ENCODE measurements around the gene PCGF3.
"Not testable (repeated sequence)": the region's sequence is repeated elsewhere in the genome, so short reads cannot be mapped to it uniquely, and the experiment has no call there.

The PCGF3 gene

DNA sequence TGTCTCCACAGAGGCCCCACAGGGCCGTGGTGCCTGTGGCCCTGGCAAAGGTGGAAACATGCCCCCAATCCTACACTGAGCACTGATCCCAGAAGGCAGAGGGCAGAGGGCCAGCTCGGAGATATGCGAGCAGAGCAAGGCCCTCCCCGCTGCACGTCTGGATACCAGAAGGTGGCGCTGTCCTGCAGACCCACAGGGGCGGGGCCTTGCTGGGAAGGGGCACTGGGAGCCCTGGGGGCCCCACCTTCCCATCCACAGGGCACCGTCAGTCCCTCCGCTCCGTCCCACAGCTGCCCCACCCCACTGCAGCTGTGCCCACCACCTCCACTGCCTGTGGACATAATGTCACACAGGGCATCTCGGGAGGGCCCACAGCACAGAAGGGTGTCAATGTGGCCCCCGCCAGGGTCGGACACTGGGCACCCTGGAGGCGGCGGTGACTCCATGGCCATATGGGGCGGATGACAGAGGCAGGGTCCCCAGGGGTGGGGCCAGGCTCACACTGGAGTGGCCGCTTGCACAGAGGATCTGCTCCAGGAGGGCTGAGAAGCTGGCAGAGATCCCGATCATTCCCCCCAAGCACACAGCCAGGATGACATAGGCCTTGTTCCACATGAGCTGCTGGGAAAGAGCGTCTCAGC lies 21.5 kb upstream of the PCGF3 start:
- DNase-seq = peak; percentile 56

- DNase-seq = no peak
Measured at GRCh38 chr4:684623-685327, 20.9 kb upstream of the PCGF3 start.

DNA sequence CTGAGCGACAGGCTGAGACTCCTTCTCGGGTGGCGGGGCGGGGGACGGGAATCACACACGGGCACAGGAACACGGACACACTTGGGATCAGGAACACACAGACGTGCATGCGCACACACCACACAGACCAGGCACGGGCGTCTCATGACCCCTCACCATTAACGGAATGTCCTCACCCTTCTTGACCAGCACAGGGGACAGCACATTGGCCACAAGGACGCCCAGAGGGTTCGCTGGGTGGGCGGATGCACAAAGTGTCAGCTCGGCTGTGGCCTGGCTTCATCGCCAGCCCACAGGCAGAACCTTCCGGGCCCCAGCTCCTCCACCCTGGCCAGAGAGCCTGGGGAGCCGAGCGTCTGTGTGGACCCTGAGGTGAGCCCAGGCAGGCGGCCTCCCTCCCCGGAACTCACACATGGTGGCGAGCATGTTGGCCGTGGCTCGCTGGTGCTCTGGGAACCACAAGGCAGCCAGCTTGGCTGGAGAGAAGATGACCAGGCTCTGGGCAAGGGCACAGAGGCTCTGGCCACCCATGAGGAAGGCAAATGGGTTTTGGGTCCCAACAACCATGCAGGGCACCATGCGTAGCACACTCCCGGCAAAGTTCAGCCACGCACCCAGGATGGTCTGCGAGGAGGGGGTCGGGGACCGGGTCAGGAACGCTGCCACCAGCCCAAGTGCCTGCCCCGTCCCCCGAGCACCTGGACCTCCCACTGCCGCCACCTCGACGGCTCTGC lies 19.8 kb upstream of the PCGF3 start:
- no peak for DNase-seq

- DNase-seq = no peak
Measured at GRCh38 chr4:686413-687040, 19.1 kb upstream of the PCGF3 start.

GRCh38 chr4:687048-687970 lies 18.3 kb upstream of the PCGF3 start:
- DNase-seq = no peak

GRCh38 chr4:687971-688853 lies 17.4 kb upstream of the PCGF3 start:
- no peak for DNase-seq

- DNase-seq = no peak
Measured at GRCh38 chr4:688854-689681, 16.6 kb upstream of the PCGF3 start, which contains the start of gene SLC49A3. Gene SLC49A3 (minus strand): TSS chr4:689151. CDS start chr4:689127, 24 bp downstream.

GRCh38 chr4:689723-690122 lies 15.9 kb upstream of the PCGF3 start:
- no peak for DNase-seq

GRCh38 chr4:692771-693554 lies 12.7 kb upstream of the PCGF3 start:
- no peak for DNase-seq

- DNase-seq = not testable (repeated sequence)
Measured at GRCh38 chr4:694341-694940, 11.2 kb upstream of the PCGF3 start.

GRCh38 chr4:699816-700580 lies 5.6 kb upstream of the PCGF3 start:
- no peak for DNase-seq

DNA sequence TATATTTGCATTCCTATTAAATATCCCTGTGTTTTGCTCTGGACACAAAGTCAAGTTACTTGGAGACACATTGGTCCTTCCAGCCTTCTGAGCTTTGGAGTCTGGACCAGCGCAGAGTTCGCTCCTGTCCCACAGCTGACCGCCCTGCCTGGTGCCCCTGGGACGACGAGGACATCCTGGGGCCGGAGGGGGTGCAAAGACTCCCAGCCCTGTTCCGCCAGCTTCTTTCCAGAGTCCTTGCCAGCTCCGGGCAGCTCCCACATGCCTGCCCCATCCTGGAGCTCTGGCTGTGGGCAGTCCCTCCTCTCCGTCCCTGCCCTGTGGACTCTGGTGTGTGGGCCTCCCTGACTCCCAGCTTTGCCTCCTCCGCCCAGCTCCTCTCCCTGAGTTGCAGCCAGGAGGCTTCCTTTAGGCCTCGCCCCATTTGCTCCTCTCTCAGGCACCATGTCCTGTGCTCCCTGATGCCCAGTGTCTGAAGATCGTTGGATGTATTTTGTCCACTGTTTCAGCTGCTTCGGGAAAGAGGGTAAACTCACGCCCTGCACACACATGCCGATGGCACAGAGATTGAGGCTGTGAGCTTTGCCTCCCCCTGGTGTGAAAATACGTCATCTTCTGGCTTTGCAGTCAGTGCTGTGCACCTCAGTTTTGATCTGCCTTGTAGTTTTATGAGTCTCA lies 4.9 kb upstream of the PCGF3 start:
- DNase-seq = no peak

GRCh38 chr4:702618-703048 lies 3.0 kb upstream of the PCGF3 start:
- DNase-seq = no peak

DNA sequence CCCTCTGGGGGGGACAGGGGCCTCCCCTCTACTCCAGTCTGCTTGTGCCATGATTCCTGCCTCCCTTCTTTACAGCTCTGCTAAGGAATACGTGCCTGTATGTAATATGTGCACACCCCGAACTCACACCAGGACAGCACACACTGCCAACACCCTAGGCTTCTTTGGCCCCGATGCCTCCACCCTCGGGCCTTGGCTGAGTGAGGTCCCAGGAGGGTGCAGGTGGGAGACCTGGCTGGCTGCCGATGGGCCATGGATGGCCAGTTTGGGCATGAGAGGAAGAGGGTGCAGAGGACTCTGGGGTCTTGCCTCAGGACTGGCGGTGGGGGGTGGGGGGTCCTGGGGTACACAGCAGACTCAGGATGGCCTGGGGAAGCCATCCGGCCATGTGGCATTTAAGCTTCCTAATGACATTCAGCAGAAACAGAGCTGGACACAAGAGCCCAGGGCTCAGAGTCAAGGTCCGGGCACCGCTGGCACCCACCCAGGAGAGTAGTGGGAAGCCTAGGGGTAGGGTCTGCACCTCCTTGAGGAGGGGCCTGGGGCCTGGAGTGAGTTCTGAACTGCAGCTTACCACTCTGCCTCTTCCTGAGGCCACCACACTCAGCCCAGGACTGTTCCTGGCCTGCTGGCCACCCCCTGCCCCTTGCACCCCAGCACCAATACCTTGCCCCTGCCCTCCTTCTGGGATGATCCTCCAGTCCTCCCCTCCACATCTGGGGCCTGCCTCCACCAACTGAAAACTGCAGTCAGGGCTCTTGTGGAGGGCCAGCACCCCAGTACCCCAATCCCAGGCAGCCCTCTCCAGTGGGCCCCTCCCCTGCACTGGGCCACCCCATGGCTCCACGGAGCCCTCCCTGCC lies 2.1 kb upstream of the PCGF3 start:
- no peak for DNase-seq

DNA sequence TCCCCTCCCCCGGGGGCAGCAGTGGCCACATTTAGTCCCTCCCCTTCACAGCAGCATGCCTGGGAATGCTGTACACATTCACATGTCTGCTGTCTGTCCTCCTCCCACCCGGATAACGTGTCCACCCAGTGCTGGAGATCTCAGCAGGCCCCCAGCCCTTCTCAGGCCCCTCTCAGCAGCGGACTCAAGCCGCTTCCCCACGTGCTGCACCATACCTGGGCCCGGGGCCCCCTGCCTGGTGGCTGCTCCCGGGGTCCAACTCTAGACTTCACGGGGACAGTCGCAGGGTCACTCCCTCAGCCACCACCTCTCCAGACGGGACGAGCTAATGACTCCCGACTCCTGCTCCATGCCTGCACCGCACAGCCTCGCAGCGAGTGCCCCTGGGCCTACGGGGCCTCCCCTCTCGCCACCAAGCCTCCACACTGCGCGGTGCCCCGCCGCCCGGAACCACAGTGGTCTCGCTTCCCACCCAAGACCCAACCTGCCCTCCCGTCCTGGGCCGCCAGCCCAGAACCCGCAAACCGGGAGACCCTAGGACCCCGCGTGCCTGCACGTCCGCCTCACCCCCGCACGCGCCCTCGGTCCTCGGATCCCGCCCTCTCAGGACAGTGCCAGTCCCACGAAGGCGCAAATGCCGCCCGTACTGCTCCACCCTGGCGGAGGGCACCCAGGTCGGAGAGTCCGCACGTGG lies 1.3 kb upstream of the PCGF3 start:
- no peak for DNase-seq

GRCh38 chr4:704971-705277 lies 708 bp upstream of the PCGF3 start:
- no peak for DNase-seq
